SK-N-SH (cell line): ENCODE results near the gene ARPC2. TPM values are rescaled to one million over a fixed set of nuclear protein-coding genes. Genes with fewer than 3 reads are reported as not detected.
A peak's percentile ranks its signal among the peaks of the same experiment; 100 is the strongest.

Experiments used
- CTCF ChIA-PET: fragments of 300-600, 350-600 bp; formaldehyde crosslinking; extraction: SDS; loops from one replicate; lab custom pipeline; 2021; lab: Yijun Ruan, JAX
- POLR2A ChIA-PET: fragments of 350-600 bp; sonication (Branson Sonifier 250); formaldehyde crosslinking; extraction: SDS; loops from one replicate; lab custom pipeline; 2020; ENCODE audit warnings: antibody characterized with exemption, inconsistent platforms; lab: Yijun Ruan, JAX
- DNase-seq: peaks from one replicate; pipeline ENCODE4 v3.0.0; 2012
- H2AFZ ChIP-seq: fragments of 200-600 bp; sonication (generic); 2 replicates; pipeline ENCODE4 v1.8.1; 2016; ENCODE audit warnings: antibody characterized with exemption, mild to moderate bottlenecking, low read depth
- H3F3A ChIP-seq: fragments of 200-600 bp; sonication (generic); replicated peaks from 2 replicates; pipeline ENCODE3; 2016; ENCODE audit warnings: antibody characterized with exemption, mild to moderate bottlenecking; ENCODE audit not compliant: insufficient read depth
- H3K27ac ChIP-seq, 2 experiments: fragments of 200-500 bp in 1 of 2; fragments of 200-600 bp in 1 of 2; sonication (Bioruptor generic) in 1 of 2; sonication (generic), shearing (Covaris generic) in 1 of 2; 2 replicates each; pipeline versions ENCODE4 v1.5.1 to v1.6.1; 2014 to 2016; ENCODE audit warnings: low read depth in 2 of 2, inconsistent platforms in 1 of 2, low read length in 1 of 2, mild to moderate bottlenecking in 1 of 2, mixed read lengths in 1 of 2
- H3K27me3 ChIP-seq: fragments of 200-600 bp; sonication (generic), shearing (Covaris generic); 2 replicates; pipeline ENCODE4 v1.6.1; 2016; ENCODE audit warnings: mixed run types; ENCODE audit not compliant: insufficient read depth
- H3K36me3 ChIP-seq, 2 experiments: fragments of 200-500 bp in 1 of 2; fragments of 200-600 bp in 1 of 2; sonication (Bioruptor generic) in 1 of 2; sonication (generic) in 1 of 2; replicated peaks in 1 of 2; 2 replicates each; pipeline versions ENCODE3 to v1.5.1; 2014 to 2016; ENCODE audit warnings: low read length in 1 of 2, mild to moderate bottlenecking in 1 of 2; ENCODE audit not compliant: insufficient read depth in 2 of 2, control insufficient read depth in 1 of 2
- H3K4me1 ChIP-seq, 2 experiments: fragments of 200-500 bp in 1 of 2; fragments of 200-600 bp in 1 of 2; sonication (Bioruptor generic) in 1 of 2; sonication (generic), shearing (Covaris generic) in 1 of 2; 2 replicates each; pipeline versions ENCODE4 v1.5.1 to v1.6.1; 2014 to 2016; ENCODE audit warnings: low read depth in 1 of 2, low read length in 1 of 2, mixed run types in 1 of 2; ENCODE audit not compliant: insufficient read depth in 2 of 2, control insufficient read depth in 1 of 2
- H3K4me2 ChIP-seq: fragments of 200-600 bp; sonication (generic), shearing (Covaris generic); 2 replicates; pipeline ENCODE4 v1.6.1; 2017; ENCODE audit warnings: mixed run types
- H3K4me3 ChIP-seq, 2 experiments: fragments of 200-500 bp in 1 of 2; fragments of 200-600 bp in 1 of 2; sonication (Bioruptor generic) in 1 of 2; sonication (generic), shearing (Covaris generic) in 1 of 2; 2 replicates each; pipeline versions ENCODE4 v1.5.1 to v1.8.1; 2014 to 2016; ENCODE audit warnings: low read depth in 2 of 2, inconsistent platforms in 1 of 2, low read length in 1 of 2, mild to moderate bottlenecking in 1 of 2, mixed read lengths in 1 of 2, moderate library complexity in 1 of 2
- H3K79me2 ChIP-seq: fragments of 200-600 bp; sonication (generic); 2 replicates; pipeline ENCODE4 v1.8.1; 2017; ENCODE audit warnings: mild to moderate bottlenecking; ENCODE audit not compliant: insufficient read depth
- H3K9ac ChIP-seq: fragments of 200-600 bp; sonication (generic); 2 replicates; pipeline ENCODE4 v1.6.1; 2017; ENCODE audit warnings: mixed run types
- H3K9me2 ChIP-seq: fragments of 200-600 bp; sonication (generic); 2 replicates; pipeline ENCODE4 v1.6.1; 2017; ENCODE audit warnings: mixed run types
- H3K9me3 ChIP-seq: fragments of 200-600 bp; sonication (generic); 2 replicates; pipeline ENCODE4 v1.6.1; 2017; ENCODE audit warnings: mixed run types, mild to moderate bottlenecking, moderate library complexity
- H4K20me1 ChIP-seq: fragments of 200-600 bp; sonication (generic); 2 replicates; pipeline ENCODE4 v1.6.1; 2017; ENCODE audit warnings: mild to moderate bottlenecking, mixed run types; ENCODE audit not compliant: insufficient read depth
- CTCF ChIP-seq: fragments of 200-600 bp; sonication (generic); IDR thresholded peaks from 2 replicates; pipeline ENCODE4 v1.6.1; 2017; ENCODE audit warnings: antibody characterized with exemption, mild to moderate bottlenecking, moderate library complexity
- GATA2 ChIP-seq: sonication (generic); formaldehyde crosslinking; IDR thresholded peaks from 2 replicates; pipeline ENCODE4 v1.5.0; 2020; ENCODE audit warnings: mild to moderate bottlenecking, missing genetic modification reagents
- MEF2A ChIP-seq: IDR thresholded peaks from 2 replicates; pipeline ENCODE4 v1.4.0; 2012; ENCODE audit warnings: low read depth, borderline replicate concordance
- NFIC ChIP-seq: IDR thresholded peaks from 2 replicates; pipeline ENCODE4 v1.4.0; 2012; ENCODE audit warnings: borderline replicate concordance
- SIN3A ChIP-seq: IDR thresholded peaks from 2 replicates; pipeline ENCODE4 v1.6.1; 2012; ENCODE audit warnings: low read depth, mild to moderate bottlenecking, low read length, moderate library complexity, borderline replicate concordance
- SMC3 ChIP-seq: IDR thresholded peaks from 2 replicates; pipeline ENCODE4 v1.6.1; 2012; ENCODE audit warnings: low read depth, low read length, improper control_type of control experiment
- TAF1 ChIP-seq: IDR thresholded peaks from 2 replicates; pipeline ENCODE4 v1.6.1; 2012; ENCODE audit warnings: low read depth, mild to moderate bottlenecking, low read length, moderate library complexity, borderline replicate concordance
- TEAD4 ChIP-seq: IDR thresholded peaks from 2 replicates; pipeline ENCODE4 v1.4.0; 2012; ENCODE audit warnings: mild to moderate bottlenecking, borderline replicate concordance; ENCODE audit not compliant: insufficient read depth
- WGBS: methylation state at CpG from one replicate; pipeline ENCODE4 v1.1.6; 2017; ENCODE audit warnings: low lambda C conversion rate; 5-methylcytosine and 5-hydroxymethylcytosine counted together
- polyA plus RNA-seq, 3 experiments: library from polyadenylated mRNA; depleted of rRNA; stranded (reverse); fragments of >200 nt; gene quantifications; 2 replicates each; pipeline ENCODE4 v1.2.3, GENCODE V29; 2012

ARPC2 gene
- polyA plus RNA-seq, 1 of the 3 experiments (the other 2 are of a cell fraction) = 319 TPM

- H4K20me1 ChIP-seq = no peaks in the 10 kb centered on the region
- H3K36me3 ChIP-seq = peaks cover 0 to 39% of the 10 kb centered on the region in 2 experiments
- no peak overlapping the region for H2AFZ ChIP-seq
- H3K9me3 ChIP-seq = no peaks in the 10 kb centered on the region
- H3K9me2 ChIP-seq = no peaks in the 10 kb centered on the region
- POLR2A ChIA-PET = interaction anchor here (0.7 to 1.3 kb wide), 2 partner anchors 8 to 9 kb away, joined by 3 read pairs; partner anchors contain the start of gene AAMP
- H3K4me2 ChIP-seq = no peak overlapping the region
- WGBS = 59% methylated on average over 6 of the region's 8 CpGs
- H3K9ac ChIP-seq = no peak overlapping the region
- no peaks in the 10 kb centered on the region for H3K27me3 ChIP-seq
- TF ChIP-seq NFIC (no peak), TEAD4 (no peak), SMC3 (no peak), GATA2 (CRISPR knock-in tag) (no peak)
- peak overlapping the region in 1 of 2 experiments; percentile 74; a peak in 2 of 4 replicates for H3K27ac ChIP-seq
- CTCF ChIA-PET = interaction anchor here (4.2 kb wide), 1 partner anchor 10 kb away, joined by 19 read pairs; no protein-coding TSS in a partner anchor
- H3F3A ChIP-seq = peaks cover 18% of the 10 kb centered on the region
- DNase-seq = no peak
- 0 out of 2 replicates have a peak, but pooled peaks cover under 1% of the 10 kb centered on the region for H3K79me2 ChIP-seq
- H3K4me3 ChIP-seq = no peak overlapping the region
- H3K4me1 ChIP-seq = peaks cover 11 to 52% of the 10 kb centered on the region in 2 experiments
These were observed 44.6 kb downstream of the ARPC2 start for GRCh38 chr2:218261423-218262236.

- WGBS = 91% methylated on average over 5 of the region's 6 CpGs
These were observed 45.2 kb downstream of the ARPC2 start for GRCh38 chr2:218262237-218262600.

More at GRCh38 chr2:218262237-218262600, 45.2 kb downstream of the ARPC2 start:
- H3K4me3 ChIP-seq = no peak overlapping the region
- peaks cover 6% of the 10 kb centered on the region; the same call in 1 of the 2 replicates for H3K79me2 ChIP-seq
- DNase-seq = no peak
- ChIA-PET POLR2A (interaction anchor here (0.7 kb wide), 1 partner anchor 9 kb away, joined by 3 read pairs; no protein-coding TSS in a partner anchor), CTCF (interaction anchor here (4.2 kb wide), 1 partner anchor 10 kb away, joined by 19 read pairs; no protein-coding TSS in a partner anchor)
- H3K9me3 ChIP-seq = no peaks in the 10 kb centered on the region
- H3K27me3 ChIP-seq = no peaks in the 10 kb centered on the region
- TF ChIP-seq TAF1 (no peak), MEF2A (no peak), CTCF (no peak), SIN3A (no peak)
- no peak overlapping the region for H3K4me2 ChIP-seq
- H3K27ac ChIP-seq = peak overlapping the region in 1 of 2 experiments; percentile 74; a peak in 2 of 4 replicates
- no peaks in the 10 kb centered on the region for H3K9me2 ChIP-seq
- H3K36me3 ChIP-seq = peaks cover 2 to 43% of the 10 kb centered on the region in 2 experiments
- no peak overlapping the region for H2AFZ ChIP-seq
- no peak overlapping the region for H3K9ac ChIP-seq
- H3K4me1 ChIP-seq = peaks cover 11 to 52% of the 10 kb centered on the region in 2 experiments
- H4K20me1 ChIP-seq = no peaks in the 10 kb centered on the region
- peaks cover 12% of the 10 kb centered on the region for H3F3A ChIP-seq
